HG02798 (cell line): ENCODE data around the gene TIMM10.

Experiments used
- ATAC-seq: cut with Tn5 transposase; IDR thresholded peaks from one replicate; pipeline ENCODE4 v1.9.1; 2021; ENCODE audit warnings: mild to moderate bottlenecking; ENCODE audit not compliant: unreplicated experiment, poor library complexity

The TIMM10 gene

DNA sequence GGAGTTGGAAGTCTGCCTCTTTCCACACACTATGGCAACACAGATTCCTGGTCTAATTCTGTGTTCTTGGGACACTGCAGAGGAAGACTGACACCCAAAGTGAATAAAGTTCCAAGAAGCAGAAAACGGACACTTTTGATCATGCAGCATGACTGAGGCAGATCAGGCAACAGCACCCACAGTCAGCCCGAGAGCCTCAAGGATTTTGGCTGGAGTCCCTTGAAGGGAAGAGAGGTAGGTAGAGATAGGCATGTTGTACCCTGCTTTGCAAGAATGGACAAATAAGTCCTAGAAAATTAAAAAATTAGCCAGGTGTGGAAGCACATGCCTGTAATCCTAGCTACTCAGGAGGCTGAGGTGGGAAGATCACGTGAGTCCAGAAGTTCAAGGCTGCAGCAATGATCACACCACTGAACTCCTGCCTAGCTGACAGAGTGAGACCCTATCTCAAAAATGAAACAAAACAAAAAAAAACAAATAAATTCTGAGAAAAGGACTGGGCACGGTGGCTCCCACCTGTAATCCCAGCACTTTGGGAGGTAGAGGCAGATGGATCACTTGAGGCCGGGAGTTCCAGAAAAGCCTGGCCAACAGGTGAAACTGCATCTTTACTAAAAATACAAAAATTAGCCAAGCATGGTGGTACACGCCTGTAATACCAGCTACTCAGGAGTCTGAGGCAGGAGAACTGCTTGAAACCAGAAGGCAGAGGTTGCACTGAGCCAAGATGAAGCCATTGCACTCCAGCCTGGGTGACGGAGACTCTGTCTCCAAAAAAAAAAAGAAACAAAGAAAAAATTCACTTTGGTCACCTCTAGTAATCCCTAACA lies 22.0 kb downstream of the TIMM10 start:
- ATAC-seq, result no peak

DNA sequence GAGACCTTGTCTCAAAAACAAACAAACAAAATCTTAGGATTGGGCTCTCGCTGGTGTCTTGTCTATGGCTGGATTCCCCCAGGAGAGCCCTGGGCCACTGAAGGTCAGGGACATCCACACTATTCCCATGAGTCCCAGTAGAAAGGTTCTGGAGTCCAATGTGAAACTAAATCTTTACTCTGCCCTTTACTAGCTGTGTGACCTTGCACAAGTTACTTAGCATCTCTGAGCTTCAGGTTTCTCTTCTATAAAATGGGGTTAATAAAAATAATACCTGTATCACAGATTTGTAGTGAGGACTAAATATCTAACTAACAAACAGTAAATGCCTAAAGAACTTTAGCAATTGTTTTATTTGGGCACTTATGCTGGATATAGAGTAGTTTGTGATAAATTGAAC lies 24.0 kb downstream of the TIMM10 start:
- ATAC-seq, result no peak

DNA sequence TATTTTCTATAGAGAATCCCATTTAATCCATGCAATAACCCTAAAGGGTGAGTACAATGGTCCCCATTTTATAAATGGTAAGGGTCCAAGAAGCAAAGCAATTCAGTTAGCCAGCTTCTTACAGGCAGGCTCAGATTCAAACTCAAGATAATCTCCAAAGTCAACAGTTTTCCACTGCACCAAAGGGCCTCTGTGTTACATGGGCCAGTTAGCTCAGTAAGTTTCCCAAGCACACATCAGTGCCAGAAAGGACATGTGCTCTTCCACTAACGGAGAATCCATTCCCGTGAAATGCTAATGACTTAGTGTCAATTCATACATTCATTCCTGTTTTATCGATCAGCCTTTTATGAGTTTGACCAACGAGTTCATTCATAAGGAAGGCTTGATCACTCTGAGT lies 26.0 kb downstream of the TIMM10 start:
- no peak for ATAC-seq

DNA sequence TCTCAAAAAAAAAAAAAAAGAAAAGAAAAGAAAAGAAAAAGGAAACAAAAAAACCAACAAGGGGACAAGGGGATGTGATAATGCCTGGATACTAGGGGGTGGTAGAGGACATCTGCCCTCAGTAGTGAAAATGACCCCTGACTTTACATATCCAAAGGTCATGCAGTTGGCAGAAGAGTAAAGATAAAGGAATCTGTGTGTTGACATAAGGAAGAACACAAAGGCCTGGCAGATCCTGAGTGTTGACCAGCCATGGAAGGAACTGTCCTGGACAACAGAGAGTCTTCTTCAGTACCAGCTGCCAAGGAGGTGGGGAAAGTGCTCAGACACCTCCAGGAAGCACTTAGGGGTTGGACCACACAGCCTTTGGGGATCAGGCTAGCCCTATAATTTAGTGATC lies 27.7 kb downstream of the TIMM10 start:
- no peak for ATAC-seq

DNA sequence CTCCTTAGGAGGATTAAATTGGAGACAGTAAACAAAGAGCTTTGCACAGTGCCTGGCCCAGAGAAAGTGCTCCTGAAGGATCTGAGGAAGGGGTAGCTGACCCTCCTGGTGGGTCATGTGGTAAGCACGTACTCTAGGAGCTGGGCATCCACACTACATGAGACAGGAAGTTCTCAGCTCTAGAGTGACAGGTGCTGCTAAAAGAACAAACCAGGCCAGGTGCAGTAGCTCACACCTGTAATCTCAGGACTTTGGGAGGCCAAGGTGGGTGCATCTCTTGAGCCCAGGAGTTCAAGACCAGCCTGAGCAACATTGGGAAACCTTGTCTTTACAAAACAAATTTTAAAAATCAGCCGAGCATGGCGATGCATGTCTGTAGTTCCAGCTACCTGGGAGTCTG lies 28.2 kb downstream of the TIMM10 start:
- no peak for ATAC-seq

DNA sequence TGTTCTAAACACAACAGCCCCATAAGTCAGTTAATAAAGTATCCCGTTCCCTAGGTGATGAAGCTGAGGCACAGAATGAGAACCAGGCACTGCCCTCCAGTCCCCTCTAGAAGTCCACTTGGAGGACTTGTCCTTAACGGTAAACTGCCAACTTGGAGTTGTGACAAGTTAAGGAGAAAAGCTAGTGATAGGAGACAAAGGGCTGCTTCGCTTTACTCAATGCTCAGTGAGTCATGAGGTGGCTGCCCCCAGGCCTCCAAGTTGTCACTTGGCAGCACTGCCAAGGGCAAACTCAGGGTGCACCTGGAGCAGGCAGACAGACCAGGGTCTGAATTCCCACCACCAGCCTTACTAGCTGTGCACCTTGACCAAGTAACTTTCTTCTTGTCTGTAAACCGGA lies 28.6 kb downstream of the TIMM10 start:
- ATAC-seq, result no peak

DNA sequence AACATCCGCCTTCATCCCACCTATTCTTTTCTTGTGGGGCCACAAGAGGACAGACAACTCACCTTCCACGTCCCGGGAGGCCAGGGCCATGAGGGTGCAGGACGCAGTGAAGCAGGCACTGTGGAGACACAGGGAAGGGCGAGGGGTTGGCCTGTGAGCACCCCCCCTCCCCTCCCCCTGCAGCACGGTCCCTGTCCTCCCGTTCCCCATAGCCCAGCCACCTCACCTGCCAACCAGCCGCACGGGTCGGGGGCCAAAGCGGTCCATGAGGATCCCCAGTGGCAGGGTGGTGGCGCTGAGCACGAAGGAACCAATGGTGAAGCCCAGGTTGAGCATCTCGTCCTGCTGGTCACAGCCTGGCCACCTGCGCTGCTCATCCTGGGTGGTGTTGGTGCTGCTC lies 29.6 kb downstream of the TIMM10 start:
- ATAC-seq, result no peak

DNA sequence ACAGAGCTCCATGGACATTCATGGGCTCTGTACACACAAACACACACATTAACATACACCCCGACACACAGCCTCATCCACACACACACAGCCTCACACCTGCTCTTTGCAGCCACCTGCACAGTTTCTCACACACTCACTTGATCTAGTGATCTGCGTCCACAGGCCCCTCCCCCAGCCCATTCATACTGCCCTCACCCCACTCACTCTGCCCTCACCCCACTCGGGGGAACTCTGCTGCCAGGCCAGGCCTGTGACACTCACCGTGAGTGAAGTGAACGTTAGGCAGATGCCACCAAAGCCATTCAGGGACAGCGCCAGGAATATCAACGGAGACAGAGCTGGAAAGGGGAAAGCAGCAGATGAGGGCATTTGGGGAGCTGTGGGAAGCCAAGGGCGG lies 30.0 kb downstream of the TIMM10 start:
- ATAC-seq, result no peak

DNA sequence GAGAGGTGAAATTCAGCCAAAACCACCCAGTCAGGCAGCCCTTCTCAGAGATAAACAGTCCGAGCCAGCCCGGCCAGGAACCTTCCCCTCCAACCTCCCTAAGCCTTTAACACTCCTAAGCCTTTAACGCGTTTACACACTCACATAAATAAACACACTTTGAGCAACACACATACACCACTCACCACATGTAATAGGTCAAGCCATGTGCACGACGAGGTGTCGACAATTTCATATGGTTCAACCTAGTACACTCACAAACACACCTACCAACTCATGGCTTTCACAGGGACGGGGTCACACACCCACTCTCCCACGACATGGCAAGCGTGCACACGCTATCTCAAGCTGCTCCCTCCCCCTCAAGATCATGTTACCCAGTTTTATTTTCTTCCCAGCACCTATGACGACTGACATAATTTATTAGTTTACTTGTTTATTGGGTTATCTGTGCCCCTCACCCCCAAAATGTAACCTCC lies 30.5 kb downstream of the TIMM10 start:
- ATAC-seq, result no peak

DNA sequence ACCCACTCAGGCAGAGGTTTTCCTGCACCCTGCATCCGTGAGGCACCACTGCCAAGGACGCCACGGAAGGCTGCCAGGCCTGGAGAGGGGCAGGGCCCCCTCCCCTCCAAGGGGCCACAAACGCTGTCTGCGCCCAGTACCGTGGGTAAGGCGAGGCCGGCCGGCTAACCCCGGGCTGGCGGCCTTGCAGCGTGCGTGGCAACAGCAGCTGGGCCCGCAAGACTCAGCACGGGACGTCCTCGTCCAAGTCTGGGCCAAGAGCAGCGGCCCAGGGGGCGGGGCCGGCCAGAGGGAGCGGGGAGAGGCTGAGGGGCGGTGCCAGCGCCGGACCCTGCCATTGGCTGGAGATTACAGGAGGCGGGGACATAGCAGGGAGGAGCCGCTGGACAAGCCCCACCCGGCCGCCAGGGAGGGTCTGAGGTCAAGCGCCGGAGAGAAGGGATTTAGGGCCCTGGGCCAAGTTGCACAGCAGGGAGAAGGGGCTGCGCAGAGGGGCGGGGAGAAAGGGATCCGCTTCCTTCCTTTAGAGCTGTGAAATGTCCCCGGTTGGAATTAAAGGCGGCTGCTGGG lies 31.1 kb downstream of the TIMM10 start:
- ATAC-seq, result peak; percentile 95

DNA sequence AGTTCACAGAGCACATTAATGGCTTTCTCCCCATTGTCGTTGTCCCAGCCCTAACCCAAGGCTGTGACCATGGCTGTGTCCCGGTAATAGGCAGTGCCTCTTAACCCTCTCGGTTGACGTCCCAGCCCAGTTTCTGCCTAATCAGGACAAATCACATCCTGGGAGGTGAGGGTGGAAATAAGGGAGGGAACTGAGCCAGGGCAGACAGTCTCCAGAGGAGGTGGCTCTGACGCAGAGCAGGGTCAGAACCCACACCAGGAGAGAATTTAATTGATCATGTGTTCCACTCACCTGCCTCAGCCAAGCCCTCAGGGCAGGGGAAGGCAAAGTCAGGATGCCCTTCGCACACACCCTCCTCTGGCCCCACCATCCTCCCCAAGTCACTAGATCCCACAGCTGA lies 32.0 kb downstream of the TIMM10 start:
- ATAC-seq, result no peak

DNA sequence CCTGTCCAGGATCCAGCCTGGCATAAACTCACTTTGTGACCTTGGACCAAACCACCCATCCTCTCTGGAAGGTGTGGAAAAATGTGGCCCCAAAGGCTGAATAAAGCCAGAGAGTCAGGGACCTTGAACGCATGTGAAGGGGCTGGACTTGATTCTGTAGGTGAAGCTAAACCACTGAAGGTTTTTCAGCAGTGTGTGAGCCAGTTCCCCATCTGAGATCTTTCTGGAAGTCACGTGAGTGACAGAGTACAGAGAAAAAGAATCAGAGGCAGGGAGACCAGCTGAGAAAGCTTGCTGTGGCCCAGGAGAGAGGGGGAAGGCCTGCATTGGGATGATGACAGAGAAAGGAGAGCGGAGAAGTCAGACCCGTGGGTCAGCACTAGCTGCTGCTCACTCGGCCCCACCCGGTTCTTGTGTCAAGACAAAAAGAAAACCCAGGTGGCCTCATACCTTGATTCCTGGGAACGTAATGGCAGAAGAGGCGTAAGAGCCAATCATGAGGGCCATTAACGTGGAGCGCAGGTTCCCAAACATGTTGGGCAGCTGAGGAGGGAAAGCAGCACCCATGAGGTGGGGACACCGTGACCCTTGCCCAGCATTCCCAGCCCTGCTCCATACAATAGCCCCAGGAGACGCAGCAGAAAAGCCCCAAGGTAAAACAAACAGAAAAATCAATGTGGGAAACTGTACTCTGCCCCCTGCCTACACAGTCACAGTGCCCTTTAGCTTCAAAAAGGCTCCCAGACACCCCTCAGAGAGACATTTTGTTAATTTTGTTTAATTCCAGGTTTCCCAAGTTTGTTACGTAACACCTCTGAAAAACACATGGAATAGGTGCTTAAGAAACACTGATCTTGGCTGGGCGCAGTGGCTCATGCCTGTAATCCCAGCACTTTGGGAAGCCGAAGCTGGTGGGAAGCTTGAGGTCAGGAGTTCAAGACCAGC lies 33.0 kb downstream of the TIMM10 start:
- no peak for ATAC-seq

DNA sequence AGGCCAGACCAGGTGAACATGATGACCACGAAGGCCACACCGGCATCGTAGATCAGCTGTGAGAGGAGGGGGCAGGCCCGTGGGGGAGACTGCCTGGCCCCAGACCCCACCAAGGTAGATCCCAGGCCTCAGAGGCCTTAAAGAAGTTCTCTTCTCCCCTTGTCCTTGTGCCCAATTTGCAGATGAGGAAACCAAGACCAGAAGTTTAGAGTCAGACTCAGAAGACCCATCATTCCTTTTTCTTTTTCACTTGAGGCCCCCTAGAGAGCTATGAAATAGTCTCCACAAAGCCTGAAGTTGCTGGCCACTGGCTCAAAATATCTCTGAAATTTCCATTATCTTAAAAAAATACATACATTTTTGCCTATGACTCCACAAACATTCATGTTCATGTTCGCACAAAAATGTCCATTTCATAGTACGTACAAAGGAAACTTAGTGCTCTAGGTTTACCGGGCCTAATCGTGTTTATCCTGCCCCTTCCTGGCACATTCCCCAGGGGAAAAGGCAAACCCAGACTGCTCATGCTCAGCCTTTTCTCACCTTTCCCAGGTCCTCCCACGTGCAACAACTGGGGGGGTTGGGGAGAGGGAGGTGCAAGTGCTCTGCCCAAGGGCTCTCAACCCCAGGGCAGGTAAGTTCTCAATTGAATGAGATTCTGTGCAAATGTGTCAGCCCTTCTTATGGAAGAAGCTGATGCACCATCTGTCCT lies 34.3 kb downstream of the TIMM10 start:
- no peak for ATAC-seq

DNA sequence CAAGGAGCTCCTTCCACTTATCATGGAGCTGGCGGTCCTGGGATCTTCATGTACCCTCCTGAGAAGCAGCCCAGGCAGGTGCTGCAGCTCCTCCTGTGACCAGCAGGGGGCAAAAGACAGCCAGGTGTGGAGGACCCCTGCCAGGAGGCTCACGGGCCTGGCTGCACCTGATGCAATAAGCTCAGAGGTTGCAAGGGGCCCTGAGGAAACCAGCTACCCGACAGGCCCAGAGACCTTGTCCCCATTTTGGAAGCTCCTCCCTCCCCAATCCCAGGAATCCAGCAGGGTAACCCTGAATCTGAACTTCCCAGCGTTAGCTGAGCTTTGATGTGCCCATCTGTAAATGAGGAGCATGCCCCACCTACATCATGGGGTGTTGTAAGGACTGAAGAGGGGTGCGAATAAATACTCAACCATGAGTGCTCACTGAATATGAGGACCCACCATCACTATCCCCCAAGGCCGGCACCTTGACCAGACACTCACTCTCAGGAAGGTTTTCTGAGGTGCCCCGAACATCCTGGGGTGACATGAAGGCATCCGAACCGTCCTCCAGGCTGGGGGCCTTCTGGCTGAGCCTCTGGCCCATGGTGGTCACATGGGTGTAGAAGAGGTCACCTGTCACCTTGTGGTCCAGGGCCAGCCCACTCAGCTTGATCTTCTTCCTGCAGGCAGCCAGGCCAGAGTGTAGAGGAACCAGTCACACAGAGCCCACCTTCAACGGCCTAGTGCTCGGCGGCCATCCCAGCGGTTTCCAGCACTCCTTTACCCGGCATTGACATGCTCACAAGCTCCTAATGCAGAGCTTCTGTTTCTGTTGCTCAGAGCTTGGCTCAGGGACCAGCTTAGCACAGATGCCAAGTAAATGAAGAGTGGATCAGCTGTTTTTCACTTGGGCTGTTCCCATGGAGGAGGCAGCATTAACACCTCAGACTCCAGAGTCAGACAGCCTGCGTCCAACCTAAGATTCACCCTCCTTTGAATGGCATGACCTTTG lies 36.7 kb downstream of the TIMM10 start:
- peak; percentile 84 for ATAC-seq

DNA sequence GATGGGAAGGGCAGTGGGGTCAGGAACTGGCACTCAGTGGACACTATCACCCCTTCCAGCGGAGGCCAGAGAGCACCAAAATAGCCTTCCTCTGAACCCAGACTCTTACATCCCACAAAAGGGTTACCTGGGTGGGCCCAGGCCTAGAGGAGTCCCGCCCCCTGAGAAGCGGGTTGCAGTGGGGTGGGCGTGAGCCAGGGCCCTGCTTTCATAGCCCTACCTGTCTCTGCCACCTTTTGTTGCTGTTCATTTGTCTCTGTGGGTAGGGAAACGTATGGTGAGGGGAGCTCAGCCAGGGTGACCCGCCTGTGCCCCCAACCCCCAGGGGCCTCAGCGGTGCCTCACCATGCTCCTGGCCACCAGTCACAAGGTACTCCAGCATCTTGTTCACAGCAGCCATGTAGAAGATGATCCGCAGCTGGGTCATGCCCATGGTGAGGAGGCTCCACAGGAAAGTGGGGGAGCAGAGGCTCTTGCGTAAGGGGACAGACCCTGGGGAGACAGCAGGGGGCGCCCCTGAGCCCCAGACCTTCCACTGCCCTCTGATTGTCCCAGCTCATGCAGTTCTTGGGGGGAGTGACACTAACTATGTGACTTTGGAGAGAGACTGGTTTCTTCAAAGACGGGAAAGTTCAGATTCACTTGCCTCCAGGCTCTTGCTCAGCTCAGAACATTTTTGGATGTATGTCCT lies 39.0 kb downstream of the TIMM10 start:
- ATAC-seq, result peak; percentile 46

DNA sequence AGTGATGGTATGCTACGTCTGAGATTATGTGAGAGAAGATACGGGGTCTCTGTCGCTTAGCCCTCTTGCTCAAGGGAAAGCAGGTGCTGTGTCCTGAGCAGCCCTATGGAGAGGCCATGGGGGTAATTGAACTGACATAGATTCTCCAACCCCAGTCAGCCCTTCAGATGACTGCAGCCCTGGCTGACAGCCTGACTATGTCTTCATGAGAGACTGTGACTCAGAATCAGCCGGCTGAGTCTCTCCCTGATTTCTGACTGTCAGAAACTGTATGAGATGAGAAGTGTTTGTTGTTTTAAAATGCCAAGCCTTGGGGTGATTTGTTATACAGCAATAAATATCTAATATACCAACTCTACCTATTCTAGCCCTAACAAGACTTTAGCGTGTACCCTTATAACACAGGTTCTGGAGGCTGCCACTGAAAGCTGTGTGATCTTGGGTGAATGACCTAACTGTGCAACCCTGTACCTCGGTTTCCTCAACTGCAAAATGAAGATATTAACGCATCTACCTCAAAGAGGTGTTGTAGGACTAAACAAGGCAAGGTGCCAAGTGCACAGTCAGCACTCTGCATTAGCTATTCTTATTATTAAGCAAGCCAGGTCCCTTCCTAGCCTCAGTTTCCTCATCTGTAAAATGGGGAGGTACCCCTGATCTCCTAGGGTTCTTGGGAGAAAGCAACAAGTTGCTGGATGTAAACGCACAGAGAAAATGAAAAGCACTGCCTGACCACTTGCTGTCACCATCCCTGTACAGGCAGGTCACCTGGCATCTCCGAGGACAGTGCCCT lies 39.9 kb downstream of the TIMM10 start:
- ATAC-seq, result no peak

DNA sequence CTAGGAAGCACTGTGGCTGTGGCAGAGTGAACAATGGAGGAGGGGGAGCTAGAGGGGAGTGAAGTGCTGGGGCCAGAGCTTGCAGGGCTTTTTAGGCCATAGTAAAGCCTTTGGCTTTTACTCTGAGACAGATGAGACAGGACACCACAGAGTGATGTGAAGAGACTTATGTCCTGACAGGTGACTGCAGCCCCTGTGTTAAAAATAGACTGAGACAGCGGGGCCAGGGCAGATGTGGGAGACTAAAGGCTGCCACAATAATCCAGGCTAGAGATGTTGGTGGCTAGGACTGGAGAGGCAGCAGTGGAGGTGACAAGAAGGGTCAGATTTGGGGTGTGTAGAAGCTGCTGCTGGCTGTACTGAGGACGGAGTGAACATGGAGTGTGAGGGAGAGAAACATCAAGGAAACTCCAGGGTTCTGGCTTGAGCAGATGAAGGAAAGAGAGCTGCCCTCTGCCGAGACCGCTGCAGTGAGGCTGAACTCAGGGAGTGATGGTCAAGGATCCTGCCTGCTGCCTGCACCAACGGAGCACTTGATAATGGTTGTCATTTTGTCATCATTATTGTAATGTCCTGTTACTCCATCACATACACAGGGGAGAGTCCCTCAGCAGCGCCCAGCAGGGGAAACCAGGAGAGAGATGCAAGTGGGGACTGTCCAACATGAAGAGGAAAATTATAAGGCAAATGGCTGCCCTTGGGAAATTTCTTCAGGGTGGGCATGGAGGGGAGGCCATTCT lies 42.5 kb downstream of the TIMM10 start:
- ATAC-seq, result no peak
